ENCODE data around the gene ADARB2. TPM values are rescaled to one million over a fixed set of nuclear protein-coding genes. Genes with fewer than 3 reads are reported as not detected.

The ADARB2 gene
- total and polyA plus RNA-seq, 2 experiments from 2014 or later, result 0.13 to 0.48 TPM

DNA sequence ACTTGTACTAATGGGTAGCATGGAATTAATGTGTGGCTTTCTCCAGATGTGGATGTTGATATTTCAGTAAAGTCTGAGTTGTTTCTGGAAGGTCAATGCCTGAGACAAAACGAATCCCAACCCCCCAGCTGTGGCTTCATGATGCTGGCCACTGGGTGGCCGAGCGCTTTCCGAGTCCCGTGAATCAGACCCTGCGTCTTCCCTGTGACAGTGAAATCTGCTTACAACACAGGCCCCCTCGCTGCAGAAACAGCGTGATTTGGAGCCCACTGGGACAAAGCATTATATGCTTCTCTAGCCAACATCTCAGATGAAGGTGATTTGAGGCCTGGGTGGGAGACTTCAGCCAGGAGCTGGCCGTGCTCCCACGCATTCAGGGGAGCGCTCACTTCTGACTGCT, 556.5 kb downstream of the ADARB2 start:
- Histone ChIP-seq H4K20me1 (ENCODE audit: insufficient read depth, poor library complexity, severe bottlenecking) (no peaks in the 10 kb centered on the region), H3K27me3 (no peaks in the 10 kb centered on the region), H3K9me3 (ENCODE audit: low read depth) (no peaks in the 10 kb centered on the region), H3K79me2 (no peaks in the 10 kb centered on the region), H3K4me2 (no peak overlapping the region), H3K9me2 (replicated peaks; ENCODE audit: insufficient read depth) (no peaks in the 10 kb centered on the region), H3K27ac (no peak overlapping the region), H3K4me3 (no peak overlapping the region), H2AFZ (no peak overlapping the region), H3K4me1 (ENCODE audit: insufficient read depth) (no peaks in the 10 kb centered on the region), H3K36me3 (replicated peaks; ENCODE audit: insufficient read depth, low read depth) (no peaks in the 10 kb centered on the region)
- WGBS (ENCODE audit: low lambda C conversion rate, missing lambda C conversion rate), result 68% methylated on average over 11 of the region's 11 CpGs
- DNase-seq (ENCODE audit: low spot score), result no peak
- no peak for TF ChIP-seq EZH2phosphoT487 (IDR thresholded peaks at IDR 0.05; ENCODE audit: low read depth, severe bottlenecking, unreplicated experiment)
- TF ChIP-seq, protein P1, sequence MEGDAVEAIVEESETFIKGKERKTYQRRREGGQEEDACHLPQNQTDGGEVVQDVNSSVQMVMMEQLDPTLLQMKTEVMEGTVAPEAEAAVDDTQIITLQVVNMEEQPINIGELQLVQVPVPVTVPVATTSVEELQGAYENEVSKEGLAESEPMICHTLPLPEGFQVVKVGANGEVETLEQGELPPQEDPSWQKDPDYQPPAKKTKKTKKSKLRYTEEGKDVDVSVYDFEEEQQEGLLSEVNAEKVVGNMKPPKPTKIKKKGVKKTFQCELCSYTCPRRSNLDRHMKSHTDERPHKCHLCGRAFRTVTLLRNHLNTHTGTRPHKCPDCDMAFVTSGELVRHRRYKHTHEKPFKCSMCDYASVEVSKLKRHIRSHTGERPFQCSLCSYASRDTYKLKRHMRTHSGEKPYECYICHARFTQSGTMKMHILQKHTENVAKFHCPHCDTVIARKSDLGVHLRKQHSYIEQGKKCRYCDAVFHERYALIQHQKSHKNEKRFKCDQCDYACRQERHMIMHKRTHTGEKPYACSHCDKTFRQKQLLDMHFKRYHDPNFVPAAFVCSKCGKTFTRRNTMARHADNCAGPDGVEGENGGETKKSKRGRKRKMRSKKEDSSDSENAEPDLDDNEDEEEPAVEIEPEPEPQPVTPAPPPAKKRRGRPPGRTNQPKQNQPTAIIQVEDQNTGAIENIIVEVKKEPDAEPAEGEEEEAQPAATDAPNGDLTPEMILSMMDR (IDR thresholded peaks at IDR 0.05; ENCODE audit: poor library complexity), result no peak
- TF ChIP-seq EZH2 (IDR thresholded peaks at IDR 0.05; ENCODE audit: borderline replicate concordance), result no peak

DNA sequence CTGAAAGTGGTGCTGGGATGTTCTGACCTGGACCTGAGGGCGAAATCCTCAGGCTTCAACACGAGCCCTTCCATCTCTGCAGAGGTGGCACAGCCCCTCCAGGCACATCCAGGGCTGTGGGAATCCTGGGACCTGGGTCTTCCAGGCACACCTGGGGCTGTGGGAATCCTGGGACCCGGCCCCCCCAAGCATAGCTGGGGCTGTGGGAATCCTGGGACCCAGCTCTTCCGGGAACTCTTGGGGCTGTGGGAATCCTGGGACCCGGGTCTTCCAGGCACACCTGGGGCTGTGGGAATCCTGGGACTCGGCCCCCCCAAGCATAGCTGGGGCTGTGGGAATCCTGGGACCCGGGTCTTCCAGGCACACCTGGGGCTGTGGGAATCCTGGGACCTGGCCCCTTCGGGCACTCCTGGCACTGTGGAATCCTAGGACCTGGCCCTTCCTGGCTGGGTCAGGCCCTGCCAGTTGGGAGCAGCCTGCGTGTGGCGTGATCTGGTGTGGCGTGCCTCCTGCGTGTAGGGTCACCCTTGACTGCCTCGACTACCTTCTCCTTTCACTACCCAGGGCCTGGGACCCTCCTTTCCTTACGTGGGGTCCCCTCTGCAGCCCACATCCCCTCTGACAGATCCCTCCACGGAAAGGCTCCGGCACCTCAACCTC, 557.1 kb downstream of the ADARB2 start:
- 90% methylated on average over 16 of the region's 16 CpGs for WGBS (ENCODE audit: low lambda C conversion rate, missing lambda C conversion rate)
- Histone ChIP-seq H4K20me1 (ENCODE audit: insufficient read depth, poor library complexity, severe bottlenecking) (no peaks in the 10 kb centered on the region), H3K36me3 (replicated peaks; ENCODE audit: insufficient read depth, low read depth) (no peaks in the 10 kb centered on the region), H3K79me2 (no peaks in the 10 kb centered on the region), H3K9me2 (replicated peaks; ENCODE audit: insufficient read depth) (no peaks in the 10 kb centered on the region), H2AFZ (no peak overlapping the region), H3K4me3 (no peak overlapping the region), H3K4me2 (no peak overlapping the region), H3K27ac (no peak overlapping the region), H3K9me3 (ENCODE audit: low read depth) (no peaks in the 10 kb centered on the region), H3K27me3 (no peaks in the 10 kb centered on the region), H3K4me1 (ENCODE audit: insufficient read depth) (no peaks in the 10 kb centered on the region)
- no peak for TF ChIP-seq EZH2 (IDR thresholded peaks at IDR 0.05; ENCODE audit: borderline replicate concordance)
- TF ChIP-seq EZH2phosphoT487 (IDR thresholded peaks at IDR 0.05; ENCODE audit: low read depth, severe bottlenecking, unreplicated experiment), result no peak
- TF ChIP-seq, protein P1 (IDR thresholded peaks at IDR 0.05; ENCODE audit: poor library complexity), result no peak
- no peak for DNase-seq (ENCODE audit: low spot score)

DNA sequence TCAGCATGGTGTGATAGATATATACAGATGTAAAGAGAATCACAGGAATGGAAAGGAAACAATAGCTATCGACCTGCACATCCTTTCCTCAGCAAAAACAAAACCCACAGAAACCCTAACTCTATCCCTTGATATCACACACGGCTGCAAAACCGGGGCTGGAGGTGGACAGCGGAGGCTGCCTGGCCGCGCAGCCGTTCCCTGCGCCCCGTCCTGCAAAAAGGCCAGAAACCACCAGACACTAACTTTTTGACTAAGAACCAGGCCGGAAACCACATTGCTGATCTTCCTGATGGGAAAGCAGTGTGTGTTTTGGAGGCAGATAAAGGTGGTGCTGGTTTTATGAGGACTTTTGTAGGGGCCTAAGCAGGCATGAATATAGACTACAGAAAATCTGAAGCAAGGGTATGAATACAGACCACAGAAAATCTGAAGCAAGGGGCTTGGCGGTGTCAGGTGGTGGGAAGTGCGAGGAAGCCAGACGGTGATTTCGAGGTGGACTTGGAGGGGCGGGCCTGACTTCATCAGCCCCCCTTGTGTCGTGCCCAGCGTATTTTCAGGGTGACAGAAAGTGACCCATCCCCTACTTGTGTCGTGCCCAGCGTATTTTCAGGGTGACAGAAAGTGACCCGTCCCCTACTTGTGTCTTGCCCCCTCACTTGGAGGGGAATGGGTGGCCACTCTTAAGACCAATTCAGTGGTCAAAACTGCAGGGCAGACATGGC, 557.8 kb downstream of the ADARB2 start:
- no peak for DNase-seq (ENCODE audit: low spot score)
- no peak overlapping the region for H2AFZ ChIP-seq
- no peak overlapping the region for H3K27ac ChIP-seq
- H3K27me3 ChIP-seq, result no peaks in the 10 kb centered on the region
- TF ChIP-seq EZH2 (IDR thresholded peaks at IDR 0.05; ENCODE audit: borderline replicate concordance), result no peak
- TF ChIP-seq, protein P1 (IDR thresholded peaks at IDR 0.05; ENCODE audit: poor library complexity), result no peak
- TF ChIP-seq EZH2phosphoT487 (IDR thresholded peaks at IDR 0.05; ENCODE audit: low read depth, severe bottlenecking, unreplicated experiment), result no peak
- H3K4me3 ChIP-seq, result no peak overlapping the region
- H3K36me3 ChIP-seq (replicated peaks; ENCODE audit: insufficient read depth, low read depth), result no peaks in the 10 kb centered on the region
- no peak overlapping the region for H3K4me2 ChIP-seq
- no peaks in the 10 kb centered on the region for H3K4me1 ChIP-seq (ENCODE audit: insufficient read depth)
- WGBS (ENCODE audit: low lambda C conversion rate, missing lambda C conversion rate), result 94% methylated on average over 20 of the region's 20 CpGs
- H4K20me1 ChIP-seq (ENCODE audit: insufficient read depth, poor library complexity, severe bottlenecking), result no peaks in the 10 kb centered on the region
- H3K79me2 ChIP-seq, result no peaks in the 10 kb centered on the region
- no peaks in the 10 kb centered on the region for H3K9me2 ChIP-seq (replicated peaks; ENCODE audit: insufficient read depth)
- no peaks in the 10 kb centered on the region for H3K9me3 ChIP-seq (ENCODE audit: low read depth)

All from hepatocyte (in vitro differentiated cells).